HCT116 (cell line): ENCODE data around the gene KCMF1.

ENCODE experiments used
- POLR2A ChIP-seq: IDR thresholded peaks from 2 replicates; pipeline ENCODE4 v1.7.0; 2011; ENCODE audit warnings: borderline replicate concordance; ENCODE audit not compliant: insufficient read depth, insufficient read length; ENCODE audit errors: extremely low read depth
- TF ChIP-seq, protein P1 (sequence below), 3 experiments: fragments of 200-600 bp in 1 of 3; sonication (generic) in 1 of 3; IDR thresholded peaks in 2 of 3; conservative IDR thresholded peaks in 1 of 3; 2 replicates each; pipeline ENCODE4 v1.5.1; 2012 to 2017; ENCODE audit warnings: low read depth in 2 of 3, low read length in 2 of 3, antibody characterized with exemption in 1 of 3, borderline replicate concordance in 1 of 3, control low read depth in 1 of 3, mild to moderate bottlenecking in 1 of 3, mixed read lengths in 1 of 3, mixed run types in 1 of 3, moderate library complexity in 1 of 3; ENCODE audit not compliant: insufficient read depth in 1 of 3

DNA sequence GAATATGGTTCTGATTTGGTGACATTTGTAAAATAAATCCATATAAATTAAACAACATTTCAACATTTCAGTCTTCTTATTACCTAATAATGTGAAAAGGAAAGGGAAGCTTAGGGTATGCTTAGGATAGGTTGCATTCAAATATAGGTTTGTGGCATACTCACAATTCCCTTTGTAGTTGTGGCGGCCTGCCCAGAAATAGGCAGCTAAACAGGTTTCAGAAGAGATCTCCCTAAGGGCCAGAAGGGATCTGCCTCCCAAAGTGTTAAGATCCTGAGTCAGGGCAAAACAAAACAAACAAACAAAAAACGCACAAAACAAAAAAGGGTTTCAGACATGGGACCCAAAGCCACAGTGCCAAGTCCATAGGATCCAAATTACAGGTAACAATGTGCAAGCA lies 120.9 kb downstream of the KCMF1 start:
- TF ChIP-seq, protein P1, sequence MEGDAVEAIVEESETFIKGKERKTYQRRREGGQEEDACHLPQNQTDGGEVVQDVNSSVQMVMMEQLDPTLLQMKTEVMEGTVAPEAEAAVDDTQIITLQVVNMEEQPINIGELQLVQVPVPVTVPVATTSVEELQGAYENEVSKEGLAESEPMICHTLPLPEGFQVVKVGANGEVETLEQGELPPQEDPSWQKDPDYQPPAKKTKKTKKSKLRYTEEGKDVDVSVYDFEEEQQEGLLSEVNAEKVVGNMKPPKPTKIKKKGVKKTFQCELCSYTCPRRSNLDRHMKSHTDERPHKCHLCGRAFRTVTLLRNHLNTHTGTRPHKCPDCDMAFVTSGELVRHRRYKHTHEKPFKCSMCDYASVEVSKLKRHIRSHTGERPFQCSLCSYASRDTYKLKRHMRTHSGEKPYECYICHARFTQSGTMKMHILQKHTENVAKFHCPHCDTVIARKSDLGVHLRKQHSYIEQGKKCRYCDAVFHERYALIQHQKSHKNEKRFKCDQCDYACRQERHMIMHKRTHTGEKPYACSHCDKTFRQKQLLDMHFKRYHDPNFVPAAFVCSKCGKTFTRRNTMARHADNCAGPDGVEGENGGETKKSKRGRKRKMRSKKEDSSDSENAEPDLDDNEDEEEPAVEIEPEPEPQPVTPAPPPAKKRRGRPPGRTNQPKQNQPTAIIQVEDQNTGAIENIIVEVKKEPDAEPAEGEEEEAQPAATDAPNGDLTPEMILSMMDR (IDR thresholded peaks at IDR 0.05 in 2 of 3, conservative IDR thresholded peaks at IDR 0.05 in 1 of 3; ENCODE audit: borderline replicate concordance in 1 of 3, insufficient read depth in 1 of 3, low read depth in 2 of 3, low read length in 2 of 3), result no peak
- no peak for TF ChIP-seq POLR2A
